A673 (cell line): ENCODE measurements around the gene OR51A7. TPM values are rescaled to one million over a fixed set of nuclear protein-coding genes. Genes with fewer than 3 reads are reported as not detected.
"Not testable (repeated sequence)": the region's sequence is repeated elsewhere in the genome, so short reads cannot be mapped to it uniquely, and the experiment has no call there.

ENCODE experiments used
- BruUV-seq: library from RNA; stranded (reverse); fragments of 400-500 nt; replicated peaks from 2 replicates; lab custom pipeline; 2021; lab: Mats Ljungman, UMichigan
- CTCF ChIA-PET: fragments of 300-600 bp; sonication (Branson Sonifier 250); formaldehyde crosslinking; loops from one replicate; lab custom pipeline; 2022; ENCODE audit warnings: antibody characterized with exemption; lab: Charles Lee
- POLR2A ChIA-PET: fragments of 300-600 bp; sonication (Branson Sonifier 250); formaldehyde crosslinking; loops from one replicate; lab custom pipeline; 2022; ENCODE audit warnings: antibody characterized with exemption; ENCODE audit not compliant: low non-redundant PET; lab: Charles Lee
- DNase-seq: peaks from one replicate; pipeline ENCODE4 v3.0.0-alpha.2; 2015; ENCODE audit warnings: low spot score
- H3K27ac ChIP-seq: fragments of 200-600 bp; sonication (generic); 2 replicates; pipeline ENCODE4 v1.5.1; 2016; ENCODE audit warnings: mixed run types, low read depth, mild to moderate bottlenecking, mixed read lengths, antibody characterized with exemption, low read length; ENCODE audit not compliant: poor library complexity, severe bottlenecking
- H3K27me3 ChIP-seq: fragments of 200-600 bp; sonication (generic); replicated peaks from 2 replicates; pipeline ENCODE4 v1.6.1; 2017; ENCODE audit warnings: mixed run types, low read depth, mild to moderate bottlenecking, mixed read lengths, antibody characterized with exemption, low read length; ENCODE audit not compliant: insufficient read depth, poor library complexity
- H3K36me3 ChIP-seq: fragments of 200-600 bp; sonication (generic); 2 replicates; pipeline ENCODE4 v1.6.1; 2016; ENCODE audit warnings: mixed run types, mild to moderate bottlenecking, mixed read lengths, antibody characterized with exemption, low read length; ENCODE audit not compliant: insufficient read depth, poor library complexity, severe bottlenecking
- H3K4me1 ChIP-seq: fragments of 200-600 bp; sonication (generic); 2 replicates; pipeline ENCODE4 v1.6.1; 2017; ENCODE audit warnings: mixed run types, mild to moderate bottlenecking, mixed read lengths, antibody characterized with exemption, low read length; ENCODE audit not compliant: insufficient read depth, poor library complexity, severe bottlenecking
- H3K4me3 ChIP-seq: fragments of 200-600 bp; sonication (generic); 2 replicates; pipeline ENCODE4 v1.5.1; 2016; ENCODE audit warnings: low read depth, mixed run types, mild to moderate bottlenecking, mixed read lengths, low read length; ENCODE audit not compliant: poor library complexity, severe bottlenecking
- H3K9me3 ChIP-seq: fragments of 200-600 bp; sonication (generic); 2 replicates; pipeline ENCODE4 v1.6.1; 2016; ENCODE audit warnings: mixed run types, low read depth, mild to moderate bottlenecking, mixed read lengths, antibody characterized with exemption, low read length; ENCODE audit not compliant: poor library complexity, severe bottlenecking
- EZH2 ChIP-seq: fragments of 200-600 bp; sonication (generic); IDR thresholded peaks from 2 replicates; pipeline ENCODE4 v1.6.1; 2017; ENCODE audit warnings: borderline replicate concordance, low read depth, mild to moderate bottlenecking, mixed read lengths, antibody characterized with exemption, low read length; ENCODE audit not compliant: poor library complexity, severe bottlenecking
- intact Hi-C: fragments of 100-400 bp; cut with micrococcal nuclease; formaldehyde crosslinking; loops from one replicate; pipeline ENCODE4 v1.10.0; 2022; ENCODE audit not compliant: unreplicated experiment
- total RNA-seq: library from RNA; stranded (reverse); gene quantifications from 2 replicates; pipeline ENCODE4 v1.2.3, GENCODE V29; 2021
- TF ChIP-seq, protein P1 (sequence below): fragments of 300-800, 200-600 bp; sonication (generic); conservative IDR thresholded peaks from 2 replicates; pipeline ENCODE4 v1.5.1; 2017; ENCODE audit warnings: low read depth, mild to moderate bottlenecking, antibody characterized with exemption, low read length, moderate library complexity, mixed read lengths

OR51A7 gene
- total RNA-seq, 1 experiment from 2014 or later: not detected

DNA sequence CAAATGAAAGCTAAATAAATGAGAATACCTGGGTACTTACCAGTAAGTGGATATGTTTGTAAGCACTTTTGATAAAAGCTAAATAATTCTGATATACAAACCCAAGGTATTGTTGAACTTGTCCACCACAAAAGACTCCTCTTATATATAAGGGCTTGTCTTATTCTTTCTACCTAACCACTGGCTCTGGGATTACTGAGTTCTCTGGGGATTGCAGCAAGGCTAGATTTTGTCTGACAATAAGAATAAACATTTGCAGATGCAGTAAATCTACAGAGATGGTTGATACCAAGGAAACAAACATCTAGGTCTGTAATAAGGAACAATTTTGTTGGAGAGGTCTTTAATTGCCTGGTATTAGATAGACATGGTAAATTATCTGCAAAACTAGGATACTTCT is 43.9 kb downstream of the OR51A7 start, which contains the start of gene OR51A4:
Gene OR51A4 (minus strand): TSS at position 101 of the 400 bp plus-strand sequence. CDS start 505 bp downstream, outside the sequence.
- DNase-seq: no peak
- Histone ChIP-seq H3K9me3 (no peaks in the 10 kb centered on the region), H3K4me3 (no peak within 1 kb of the TSS), H3K36me3 (no peaks in the 10 kb centered on the region), H3K27ac (no peak within 1 kb of the TSS), H3K4me1 (no peaks in the 10 kb centered on the region), H3K27me3 (no peaks in the 10 kb centered on the region)
- intact Hi-C loops: no loop called here
- ChIA-PET CTCF (no interaction called here), POLR2A (no interaction called here)
- no peak for TF ChIP-seq EZH2
- TF ChIP-seq, protein P1, sequence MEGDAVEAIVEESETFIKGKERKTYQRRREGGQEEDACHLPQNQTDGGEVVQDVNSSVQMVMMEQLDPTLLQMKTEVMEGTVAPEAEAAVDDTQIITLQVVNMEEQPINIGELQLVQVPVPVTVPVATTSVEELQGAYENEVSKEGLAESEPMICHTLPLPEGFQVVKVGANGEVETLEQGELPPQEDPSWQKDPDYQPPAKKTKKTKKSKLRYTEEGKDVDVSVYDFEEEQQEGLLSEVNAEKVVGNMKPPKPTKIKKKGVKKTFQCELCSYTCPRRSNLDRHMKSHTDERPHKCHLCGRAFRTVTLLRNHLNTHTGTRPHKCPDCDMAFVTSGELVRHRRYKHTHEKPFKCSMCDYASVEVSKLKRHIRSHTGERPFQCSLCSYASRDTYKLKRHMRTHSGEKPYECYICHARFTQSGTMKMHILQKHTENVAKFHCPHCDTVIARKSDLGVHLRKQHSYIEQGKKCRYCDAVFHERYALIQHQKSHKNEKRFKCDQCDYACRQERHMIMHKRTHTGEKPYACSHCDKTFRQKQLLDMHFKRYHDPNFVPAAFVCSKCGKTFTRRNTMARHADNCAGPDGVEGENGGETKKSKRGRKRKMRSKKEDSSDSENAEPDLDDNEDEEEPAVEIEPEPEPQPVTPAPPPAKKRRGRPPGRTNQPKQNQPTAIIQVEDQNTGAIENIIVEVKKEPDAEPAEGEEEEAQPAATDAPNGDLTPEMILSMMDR: no peak
- BruUV-seq: no TSS peak

DNA sequence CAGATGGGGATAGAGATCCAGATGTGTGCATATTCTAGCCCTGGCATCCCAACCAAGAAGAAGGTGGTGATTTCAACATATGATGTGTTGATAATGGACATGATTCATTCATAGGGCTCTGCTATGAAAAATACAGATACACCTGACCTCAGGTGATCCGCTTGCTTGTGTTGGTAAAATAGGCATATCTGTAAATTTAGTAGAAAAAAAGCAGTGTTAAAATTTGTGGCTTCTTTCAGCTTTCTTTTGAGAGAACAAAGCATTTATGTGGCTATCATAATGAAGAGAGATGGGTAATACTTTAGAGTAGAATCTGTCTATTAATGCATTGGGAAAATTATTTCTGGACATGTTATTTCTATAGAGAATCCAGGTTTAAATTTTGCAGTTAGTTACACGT is 52.0 kb downstream of the OR51A7 start, which contains the start of gene OR51A2:
Gene OR51A2 (minus strand): TSS at position 101 of the 400 bp plus-strand sequence. CDS start 0 bp downstream, at position 101.
- H3K4me3 ChIP-seq, H3K36me3 ChIP-seq, CTCF ChIA-PET, H3K27me3 ChIP-seq, BruUV-seq, intact Hi-C loops, DNase-seq, H3K4me1 ChIP-seq, H3K27ac ChIP-seq, H3K9me3 ChIP-seq, POLR2A ChIA-PET: not testable (repeated sequence)

DNA sequence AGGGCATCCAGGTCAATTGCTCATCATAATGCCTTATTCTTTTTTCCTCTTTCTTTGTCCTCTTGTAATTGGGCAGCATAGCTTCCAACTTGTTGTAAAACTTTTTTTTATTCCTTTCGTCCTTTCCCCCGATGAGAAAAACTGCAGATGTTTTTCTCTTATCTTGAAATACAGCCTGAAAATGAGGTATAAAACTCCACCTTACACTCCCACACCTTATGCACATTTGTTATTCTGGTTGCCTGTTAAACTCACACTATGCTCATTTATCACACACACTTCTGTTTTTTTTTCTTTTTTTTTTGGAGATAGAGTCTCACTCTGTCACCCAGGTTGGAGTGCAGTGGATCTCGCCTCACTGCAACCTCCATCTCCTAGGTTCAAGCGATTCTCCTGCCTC is 53.8 kb downstream of the OR51A7 start:
- POLR2A ChIA-PET: no interaction called here
- intact Hi-C loops: no loop called here

More for the DNA sequence above, 53.8 kb downstream of the OR51A7 start:
- no peak overlapping the region for H3K4me3 ChIP-seq
- BruUV-seq: no TSS peak
- no peak for TF ChIP-seq EZH2
- TF ChIP-seq, protein P1: no peak
- DNase-seq: no peak
- no peaks in the 10 kb centered on the region for H3K9me3 ChIP-seq
- H3K27ac ChIP-seq: no peak overlapping the region
- H3K27me3 ChIP-seq: no peaks in the 10 kb centered on the region
- no peaks in the 10 kb centered on the region for H3K4me1 ChIP-seq
- no peaks in the 10 kb centered on the region for H3K36me3 ChIP-seq
- CTCF ChIA-PET: no interaction called here

Other genes starting within 250 kb of the OR51A7 start
- gene OR51E2, start 205.9 kb upstream of the OR51A7 start, total RNA-seq: not detected in 2 replicates
- gene MMP26, start 199.0 kb upstream of the OR51A7 start, total RNA-seq: not detected in 2 replicates
- not detected in 2 replicates for gene OR51F1, start 133.8 kb upstream of the OR51A7 start, total RNA-seq
- gene OR52R1, start 99.4 kb upstream of the OR51A7 start, total RNA-seq: not detected in 2 replicates
- not detected in 2 replicates for gene OR51F2, start 82.5 kb upstream of the OR51A7 start, total RNA-seq
- gene OR51S1, start 54.6 kb upstream of the OR51A7 start, total RNA-seq: not detected in 2 replicates
- not detected in 2 replicates for gene OR51T1, start 21.9 kb upstream of the OR51A7 start, total RNA-seq
- gene OR51G2, start 15.6 kb downstream of the OR51A7 start, total RNA-seq: not detected in 2 replicates
- not detected in 2 replicates for gene OR51G1, start 20.6 kb downstream of the OR51A7 start, total RNA-seq
- not detected in 2 replicates for gene OR51A4, start 43.8 kb downstream of the OR51A7 start, total RNA-seq
- gene OR51A2, start 51.9 kb downstream of the OR51A7 start, total RNA-seq: not detected in 2 replicates
- not detected in 2 replicates for gene OR51L1, start 91.1 kb downstream of the OR51A7 start, total RNA-seq
- gene OR52J3, start 142.7 kb downstream of the OR51A7 start, total RNA-seq: not detected in 2 replicates
- not detected in 2 replicates for gene OR52E2, start 155.8 kb downstream of the OR51A7 start, total RNA-seq
- not detected in 2 replicates for gene OR52E1, start 165.8 kb downstream of the OR51A7 start, total RNA-seq
- not detected in 2 replicates for gene OR52A5, start 234.6 kb downstream of the OR51A7 start, total RNA-seq